Natural killer cell (primary cell): ENCODE measurements around the gene LRG1. TPM values are rescaled to one million over a fixed set of nuclear protein-coding genes. Genes with fewer than 3 reads are reported as not detected.

Source experiments
- ATAC-seq, 3 donors: fragments of 150-1000 bp in 2 of 3; fragments of 200-7000 bp in 1 of 3; cut with Tn5 transposase; 1 replicate in 1 of 3; 2 replicates in 2 of 3; pipeline ENCODE4 v1.10.0; 2021; ENCODE audit warnings: mild to moderate bottlenecking in 2 of 3, moderate library complexity in 2 of 3
- DNase-seq, 2 donors: peaks; one replicate each; pipeline versions ENCODE4 v3.0.0 to v3.0.0-alpha.2; 2013 to 2021; ENCODE audit warnings: mixed read lengths in 1 of 2
- H3K27ac ChIP-seq: one replicate; pipeline ENCODE4 v1.5.1; 2013; ENCODE audit warnings: mild to moderate bottlenecking, low read length
- H3K27me3 ChIP-seq: one replicate; pipeline ENCODE4 v1.6.1; 2013; ENCODE audit warnings: low read length; ENCODE audit not compliant: control insufficient read depth, insufficient read depth
- H3K36me3 ChIP-seq: one replicate; pipeline ENCODE4 v1.6.1; 2013; ENCODE audit warnings: low read length; ENCODE audit not compliant: control insufficient read depth, insufficient read depth
- H3K4me1 ChIP-seq: one replicate; pipeline ENCODE4 v1.6.1; 2013; ENCODE audit warnings: low read length; ENCODE audit not compliant: control insufficient read depth, insufficient read depth
- H3K4me3 ChIP-seq: one replicate; pipeline ENCODE4 v1.5.1; 2013; ENCODE audit warnings: low read length
- H3K9me3 ChIP-seq: one replicate; pipeline ENCODE4 v1.6.1; 2013; ENCODE audit warnings: low read length; ENCODE audit not compliant: control insufficient read depth, insufficient read depth
- H3K27ac Mint-ChIP-seq, 2 donors: one replicate each; pipeline ENCODE4 v1.8.0; 2022; ENCODE audit warnings: mild to moderate bottlenecking in 2 of 2, mixed read lengths in 2 of 2, moderate library complexity in 1 of 2
- H3K27me3 Mint-ChIP-seq, 2 donors: one replicate each; pipeline ENCODE4 v1.8.0; 2022; ENCODE audit warnings: low read depth in 2 of 2, mixed read lengths in 2 of 2
- H3K36me3 Mint-ChIP-seq: one replicate; pipeline ENCODE4 v1.8.0; 2022; ENCODE audit warnings: mixed read lengths
- H3K4me1 Mint-ChIP-seq, 2 donors: one replicate each; pipeline ENCODE4 v1.8.0; 2022; ENCODE audit warnings: mixed read lengths in 2 of 2
- H3K4me3 Mint-ChIP-seq: one replicate; pipeline ENCODE4 v1.8.0; 2022; ENCODE audit warnings: mild to moderate bottlenecking, moderate library complexity, mixed read lengths
- H3K9me3 Mint-ChIP-seq, 2 donors: one replicate each; pipeline ENCODE4 v1.8.0; 2022; ENCODE audit warnings: mixed read lengths in 2 of 2
- CTCF ChIP-seq: fragments of 200-600 bp; IDR thresholded peaks from one replicate; pipeline ENCODE4 v1.8.0; 2022; ENCODE audit warnings: antibody characterized with exemption
- WGBS: methylation state at CpG from one replicate; pipeline ENCODE4 v1.1.7; 2013; ENCODE audit warnings: missing lambda C conversion rate; ENCODE audit not compliant: insufficient coverage; 5-methylcytosine and 5-hydroxymethylcytosine counted together
- intact Hi-C: fragments of 100-400 bp; cut with micrococcal nuclease; formaldehyde crosslinking; loops from one replicate; pipeline ENCODE4 v1.14.2; 2022
- total RNA-seq, 4 donors: library from RNA; stranded (reverse); fragments of 120-200 nt in 1 of 4; gene quantifications; one replicate each; pipeline versions ENCODE4 v1.2.3 to v1.2.4, GENCODE V29; 2013 to 2022

Gene LRG1
- total RNA-seq, 3 donors from 2014 or later (not counting 1 experiment from before 2014, with no cell fraction given), result 1.8 TPM; not detected in 2

- H3K27me3 Mint-ChIP-seq, result no peaks in the 10 kb centered on the region
- Histone ChIP-seq H3K4me3 (no peak overlapping the region), H3K4me1 (no peaks in the 10 kb centered on the region), H3K27me3 (no peaks in the 10 kb centered on the region), H3K27ac (no peak overlapping the region), H3K9me3 (no peaks in the 10 kb centered on the region), H3K36me3 (peaks cover 27% of the 10 kb centered on the region)
- TF ChIP-seq CTCF, result no peak
- no peaks in the 10 kb centered on the region for H3K36me3 Mint-ChIP-seq
- no peak overlapping the region for H3K4me3 Mint-ChIP-seq
- H3K9me3 Mint-ChIP-seq, result no peaks in the 10 kb centered on the region
- WGBS, result 96% methylated on average over 29 of the region's 29 CpGs
- intact Hi-C loops, result no loop called here
- ATAC-seq (no peak), DNase-seq (no peak)
- no peaks in the 10 kb centered on the region for H3K4me1 Mint-ChIP-seq
- no peak overlapping the region for H3K27ac Mint-ChIP-seq
Measured at GRCh38 chr19:4488496-4488895, 51.3 kb downstream of the LRG1 start.

GRCh38 chr19:4487572-4487971 lies 52.3 kb downstream of the LRG1 start:
- Mint-ChIP-seq H3K36me3 (no peaks in the 10 kb centered on the region), H3K9me3 (no peaks in the 10 kb centered on the region), H3K4me3 (no peak overlapping the region), H3K27me3 (no peaks in the 10 kb centered on the region), H3K27ac (no peak overlapping the region), H3K4me1 (no peaks in the 10 kb centered on the region)
- H3K9me3 ChIP-seq, result no peaks in the 10 kb centered on the region
- H3K27me3 ChIP-seq, result no peaks in the 10 kb centered on the region
- WGBS, result 96% methylated on average over 11 of the region's 11 CpGs
- H3K36me3 ChIP-seq, result peaks cover 23% of the 10 kb centered on the region
- intact Hi-C loops, result no loop called here
- H3K27ac ChIP-seq, result no peak overlapping the region
- H3K4me3 ChIP-seq, result no peak overlapping the region
- TF ChIP-seq CTCF, result no peak
- DNase-seq, result no peak
- no peak for ATAC-seq
- H3K4me1 ChIP-seq, result no peaks in the 10 kb centered on the region

Other genes with a start within 250 kb of the LRG1 start
- gene TMIGD2, start 237.6 kb downstream of the LRG1 start, total RNA-seq, result 10 to 100 TPM; 33.8 to 45.3 (median 41.1) TPM
- gene FSD1, start 235.4 kb downstream of the LRG1 start, total RNA-seq, result 10 to 100 TPM; 15.5 to 18.2 (median 16.4) TPM
- gene STAP2, start 201.2 kb downstream of the LRG1 start, total RNA-seq, result 1 to 10 TPM; 1.4 to 3.3 (median 2.0) TPM
- 10 to 100 TPM; 30.4 to 38.4 (median 31.1) TPM for gene MPND, start 196.5 kb downstream of the LRG1 start, total RNA-seq
- gene SH3GL1, start 139.5 kb downstream of the LRG1 start, total RNA-seq, result 10 to 100 TPM; 43.9 to 55.7 (median 49.2) TPM
- 10 to 100 TPM; 34.4 to 40.8 (median 35.2) TPM for gene CHAF1A, start 137.4 kb downstream of the LRG1 start, total RNA-seq
- gene UBXN6, start 82.2 kb downstream of the LRG1 start, total RNA-seq, result 10 to 100 TPM; 54.3 to 67.7 (median 63.3) TPM
- gene HDGFL2, start 67.7 kb downstream of the LRG1 start, total RNA-seq, result 10 to 100 TPM; 28.7 to 43.6 (median 29.8) TPM
- gene PLIN4, start 21.6 kb downstream of the LRG1 start, total RNA-seq, result under 1 TPM in 1 of 3 donors, not detected in 2; 0.33 TPM
- gene PLIN5, start 4.8 kb downstream of the LRG1 start, total RNA-seq, result under 1 TPM in 1 of 3 donors, not detected in 2; 0.65 TPM
- 1 to 10 TPM in 1 of 3 donors, under 1 TPM in 1, not detected in 1; 0.50 to 5.4 TPM for gene SEMA6B, start 19.6 kb upstream of the LRG1 start, total RNA-seq
- 10 to 100 TPM in 2 of 3 donors, 1 to 10 TPM in 1; 8.5 to 13.5 (median 13.3) TPM for gene TNFAIP8L1, start 99.5 kb upstream of the LRG1 start, total RNA-seq
- gene MYDGF, start 130.3 kb upstream of the LRG1 start, total RNA-seq, result 10 to 100 TPM; 36.9 to 41.8 (median 37.2) TPM
- gene DPP9, start 183.8 kb upstream of the LRG1 start, total RNA-seq, result 100 to 1,000 TPM; 133 to 183 (median 165) TPM